ENCODE results near the gene MEG3. TPM values are rescaled to one million over a fixed set of nuclear protein-coding genes. Genes with fewer than 3 reads are reported as not detected.
A peak's percentile ranks its signal among the peaks of the same experiment; 100 is the strongest.

Gene MEG3
- total and polyA plus RNA-seq, 2 of the 4 experiments (the other 2 are of a cell fraction), result 31.5 to 556 TPM

GRCh38 chr14:100786576-100787219 is 39.2 kb upstream of the MEG3 start:
- Histone ChIP-seq H3K27ac (ENCODE audit: insufficient read depth, low read length) (no peak overlapping the region), H3K9me3 (ENCODE audit: control insufficient read depth, insufficient read depth, low read length) (no peaks in the 10 kb centered on the region), H3K56ac (ENCODE audit: extremely low read depth, insufficient read depth, low read length) (no peak overlapping the region), H3K79me1 (ENCODE audit: low read depth in 1 of 2, low read length in 2 of 2) (no peaks in the 10 kb centered on the region), H2BK15ac (ENCODE audit: low read depth, low read length) (no peak overlapping the region), H3K4me1 (ENCODE audit: control insufficient read depth, insufficient read depth, low read length) (no peaks in the 10 kb centered on the region), H2AFZ (replicated peaks; ENCODE audit: low read length, poor library complexity) (no peak overlapping the region), H2BK5ac (ENCODE audit: low read depth, low read length, poor library complexity, severe bottlenecking) (no peak overlapping the region), H3K36me3 (ENCODE audit: control insufficient read depth, insufficient read depth, low read length) (no peaks in the 10 kb centered on the region), H4K91ac (ENCODE audit: insufficient read depth, low read depth, low read length) (no peak overlapping the region), H3K9ac (ENCODE audit: low read depth, low read length) (no peak overlapping the region), H4K8ac (ENCODE audit: low read depth in 2 of 2, low read length in 2 of 2) (no peak overlapping the region), H3K4me2 (ENCODE audit: low read depth, low read length) (no peak overlapping the region), H3K4me3 (ENCODE audit: insufficient read depth, low read depth, low read length) (no peak overlapping the region), H3K4ac (ENCODE audit: low read depth, low read length) (no peak overlapping the region), H4K5ac (ENCODE audit: low read depth, low read length) (no peak overlapping the region), H3K9me1 (ENCODE audit: insufficient read depth, low read length) (no peaks in the 10 kb centered on the region), H2AK9ac (replicated peaks; ENCODE audit: low read depth, low read length, poor library complexity) (no peak overlapping the region), H2BK20ac (ENCODE audit: low read depth, low read length) (no peak overlapping the region), H3K27me3 (ENCODE audit: control insufficient read depth, insufficient read depth, low read length) (peaks cover 47% of the 10 kb centered on the region), H2AK5ac (ENCODE audit: low read depth, low read length) (no peak overlapping the region), H4K20me1 (ENCODE audit: insufficient read depth, low read length) (no peaks in the 10 kb centered on the region), H2BK120ac (ENCODE audit: low read depth, low read length) (no peak overlapping the region), H3K18ac (ENCODE audit: low read depth, low read length) (no peak overlapping the region), H3K23ac (ENCODE audit: low read depth, low read length) (no peak overlapping the region), H3K14ac (replicated peaks; ENCODE audit: low read depth, low read length) (no peak overlapping the region)
- dilution Hi-C loops (cut with HindIII; ENCODE audit: low sequenced_read_pairs, unreplicated experiment), result no loop called here
- WGBS, 2 experiments (ENCODE audit: extremely low coverage in 2 of 2, insufficient read length in 1 of 2), result no CpG with 5 or more reads among the region's 11 CpGs
- no peak for DNase-seq
- ChIA-PET CTCF (no interaction called here), POLR2A (ENCODE audit: unreplicated experiment) (no interaction called here)
- BruUV-seq (replicated peaks), result no TSS peak
- in situ Hi-C loops (cut with MboI; ENCODE audit: low sequenced_read_pairs), result no loop called here
- ATAC-seq (ENCODE audit: low read depth), result no peak
- intact Hi-C loops (cut with micrococcal nuclease), result no loop called here
- peak; percentile 51; the same call in 1 of the 2 replicates for TF ChIP-seq MAFK (IDR thresholded peaks at IDR 0.05; ENCODE audit: low read depth, low read length)
- no peak for TF ChIP-seq NFE2L2 (IDR thresholded peaks at IDR 0.05; ENCODE audit: low read depth, low read length)
